Prostate gland (tissue), 2 donors: ENCODE measurements around the gene COL4A5.

ENCODE experiments used
- POLR2A ChIP-seq: fragments of 450-650 bp; IDR thresholded peaks from one replicate; pipeline ENCODE4 v1.6.1; 2016; ENCODE audit warnings: antibody characterized with exemption, mild to moderate bottlenecking
- POLR2AphosphoS5 ChIP-seq: sonication (generic); formaldehyde crosslinking; IDR thresholded peaks from one replicate; pipeline ENCODE4 v1.6.1; 2017; ENCODE audit warnings: antibody characterized with exemption
- TF ChIP-seq, protein P1 (sequence below), 4 experiments: fragments of 200-600 bp in 2 of 4; fragments of 450-650 bp in 2 of 4; sonication (generic) in 2 of 4; IDR thresholded peaks; 1 replicate in 3 of 4; 2 replicates in 1 of 4; pipeline ENCODE4 v1.5.1; 2016 to 2019; ENCODE audit warnings: antibody characterized with exemption in 4 of 4, mild to moderate bottlenecking in 2 of 4, moderate library complexity in 2 of 4

DNA sequence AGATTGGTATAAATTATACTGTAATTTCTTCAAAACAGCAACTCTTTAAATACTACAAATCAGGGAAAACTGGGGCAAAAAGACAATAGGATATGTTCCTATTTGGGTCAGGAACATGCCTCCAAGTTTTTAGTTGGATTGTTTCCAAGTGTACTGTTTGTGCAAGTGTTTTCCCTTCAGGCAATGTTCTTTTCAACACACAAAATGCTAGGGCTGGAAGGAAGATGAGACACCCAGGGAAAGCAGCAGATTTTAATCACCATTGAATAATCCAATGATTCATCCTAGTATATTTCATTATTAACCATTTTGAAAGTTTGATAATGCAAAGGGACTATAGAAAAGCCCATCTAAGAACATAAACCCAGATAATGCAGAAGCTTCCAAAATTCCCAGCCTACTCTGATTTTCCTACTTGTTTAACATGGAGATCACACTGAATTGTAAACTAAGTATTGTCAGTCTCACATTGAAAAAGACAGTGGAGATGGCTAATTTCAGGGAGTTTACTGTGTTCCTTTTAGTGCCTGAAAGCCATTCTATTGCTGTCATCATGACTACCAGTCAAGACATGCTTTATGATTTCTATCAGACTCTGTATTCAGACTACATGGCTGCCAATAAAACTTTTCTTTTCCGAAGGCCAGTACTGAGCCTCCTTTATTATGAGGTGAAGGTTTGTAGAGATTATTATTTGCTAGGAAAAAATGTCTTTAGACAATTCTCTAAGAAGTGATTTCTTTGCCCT, 40.0 kb upstream of the COL4A5 start:
- TF ChIP-seq, protein P1, sequence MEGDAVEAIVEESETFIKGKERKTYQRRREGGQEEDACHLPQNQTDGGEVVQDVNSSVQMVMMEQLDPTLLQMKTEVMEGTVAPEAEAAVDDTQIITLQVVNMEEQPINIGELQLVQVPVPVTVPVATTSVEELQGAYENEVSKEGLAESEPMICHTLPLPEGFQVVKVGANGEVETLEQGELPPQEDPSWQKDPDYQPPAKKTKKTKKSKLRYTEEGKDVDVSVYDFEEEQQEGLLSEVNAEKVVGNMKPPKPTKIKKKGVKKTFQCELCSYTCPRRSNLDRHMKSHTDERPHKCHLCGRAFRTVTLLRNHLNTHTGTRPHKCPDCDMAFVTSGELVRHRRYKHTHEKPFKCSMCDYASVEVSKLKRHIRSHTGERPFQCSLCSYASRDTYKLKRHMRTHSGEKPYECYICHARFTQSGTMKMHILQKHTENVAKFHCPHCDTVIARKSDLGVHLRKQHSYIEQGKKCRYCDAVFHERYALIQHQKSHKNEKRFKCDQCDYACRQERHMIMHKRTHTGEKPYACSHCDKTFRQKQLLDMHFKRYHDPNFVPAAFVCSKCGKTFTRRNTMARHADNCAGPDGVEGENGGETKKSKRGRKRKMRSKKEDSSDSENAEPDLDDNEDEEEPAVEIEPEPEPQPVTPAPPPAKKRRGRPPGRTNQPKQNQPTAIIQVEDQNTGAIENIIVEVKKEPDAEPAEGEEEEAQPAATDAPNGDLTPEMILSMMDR (IDR thresholded peaks at IDR 0.05), result no peak
- TF ChIP-seq POLR2A, result no peak
- TF ChIP-seq POLR2AphosphoS5, result no peak
